ENCODE data around the gene SDR42E2. TPM values are rescaled to one million over a fixed set of nuclear protein-coding genes. Genes with fewer than 3 reads are reported as not detected.

SDR42E2 gene
- total and polyA plus RNA-seq, 2 of the 8 experiments (the other 6 are each of a cell fraction or from before 2014, with no cell fraction given): 0.08 TPM; not detected in 1

- FAIRE-seq: no peak
- H4K20me1 ChIP-seq (replicated peaks in 1 of 2; ENCODE audit: control insufficient read depth in 1 of 2, insufficient read depth in 2 of 2, low read length in 2 of 2): peaks cover 0 to 1% of the 10 kb centered on the region in 2 experiments
- DNase-seq (ENCODE audit: low read depth in 1 of 2, low spot score in 2 of 2): no peak
These were observed 51.5 kb downstream of the SDR42E2 start for GRCh38 chr16:22213801-22214200.

More at GRCh38 chr16:22213801-22214200, 51.5 kb downstream of the SDR42E2 start:
- Histone ChIP-seq H3K9me3 (ENCODE audit: insufficient read depth in 2 of 2, low read depth in 1 of 2, low read length in 1 of 2) (peaks cover 0 to 6% of the 10 kb centered on the region in 2 experiments; a peak in 1 of 4 replicates), H3K79me1 (ENCODE audit: low read depth, low read length) (peaks cover 5% of the 10 kb centered on the region; the same call in 1 of the 2 replicates), H3K14ac (ENCODE audit: insufficient read length) (no peak overlapping the region), H2BK5ac (ENCODE audit: low read depth, low read length) (no peak overlapping the region), H2BK15ac (ENCODE audit: low read length) (no peak overlapping the region), H2AK5ac (ENCODE audit: low read depth, low read length) (no peak overlapping the region), H3K4me2 (ENCODE audit: insufficient read depth in 1 of 2, low read depth in 2 of 2, low read length in 2 of 2) (no peak overlapping the region), H3K4ac (replicated peaks; ENCODE audit: insufficient read length, low read depth, low read length) (no peak overlapping the region), H3K9ac (replicated peaks in 1 of 4; ENCODE audit: extremely low read depth in 1 of 4, low read depth in 3 of 4, low read length in 3 of 4) (no peak overlapping the region), H2AFZ (ENCODE audit: low read length) (no peak overlapping the region), H3K36me3 (ENCODE audit: control insufficient read depth in 2 of 4, insufficient read depth in 4 of 4, low read length in 3 of 4) (no peaks in the 10 kb centered on the region; a peak in 1 of 8 replicates), H4K5ac (ENCODE audit: insufficient read length, low read depth, low read length) (no peak overlapping the region), H3K18ac (ENCODE audit: extremely low read depth, low read length) (no peak overlapping the region), H3K27ac (ENCODE audit: low read depth, low read length) (no peak overlapping the region), H3K4me1 (replicated peaks in 1 of 4; ENCODE audit: control insufficient read depth in 3 of 4, insufficient read depth in 4 of 4, low read length in 3 of 4) (no peaks in the 10 kb centered on the region), H3K56ac (replicated peaks; ENCODE audit: insufficient read length, low read depth, low read length) (no peak overlapping the region), H3K23ac (ENCODE audit: insufficient read length) (no peak overlapping the region), H2BK12ac (ENCODE audit: low read depth, low read length) (no peak overlapping the region), H3K4me3 (ENCODE audit: extremely low read depth in 1 of 4, insufficient read depth in 2 of 4, low read depth in 3 of 4, low read length in 4 of 4) (no peak overlapping the region), H4K91ac (replicated peaks; ENCODE audit: insufficient read length, low read length) (no peak overlapping the region), H4K8ac (ENCODE audit: extremely low read depth, insufficient read depth, low read length) (no peak overlapping the region), H2BK20ac (ENCODE audit: low read length) (no peak overlapping the region), H3K27me3 (replicated peaks in 1 of 4; ENCODE audit: control insufficient read depth in 3 of 4, extremely low read depth in 1 of 4, insufficient read depth in 3 of 4, low read length in 3 of 4) (no peaks in the 10 kb centered on the region), H2BK120ac (replicated peaks; ENCODE audit: low read depth, low read length) (no peak overlapping the region), H3K79me2 (ENCODE audit: control insufficient read depth in 1 of 2, insufficient read depth in 2 of 2, low read length in 2 of 2) (peaks cover 0 to 35% of the 10 kb centered on the region in 2 experiments; a peak in 2 of 4 replicates), H3K23me2 (ENCODE audit: low read depth, low read length) (no peaks in the 10 kb centered on the region)
- TF ChIP-seq NRF1 (IDR thresholded peaks at IDR 0.05; ENCODE audit: low read depth, low read length): no peak
- peak; percentile 52; the same call in 1 of the 2 replicates for TF ChIP-seq SRF (IDR thresholded peaks at IDR 0.05; ENCODE audit: low read depth, low read length)
- TF ChIP-seq BACH1 (IDR thresholded peaks at IDR 0.05; ENCODE audit: low read length): no peak
- no peak for TF ChIP-seq JUND (IDR thresholded peaks at IDR 0.05; ENCODE audit: low read length)
- TF ChIP-seq PHF8 (conservative IDR thresholded peaks at IDR 0.05; ENCODE audit: low read depth, low read length): no peak
- ChIA-PET POLR2A (ENCODE audit: partially characterized antibody) (interaction anchor here (1.5 kb wide), 1 partner anchor 11 kb away, joined by 3 read pairs; no protein-coding TSS in a partner anchor), CTCF (ENCODE audit: partially characterized antibody) (interaction anchor here (1.3 to 11.1 kb wide), 2 partner anchors 12 to 125 kb away, joined by 3 to 66 read pairs; no protein-coding TSS in a partner anchor)
- 95% methylated on average over 3 of the region's 3 CpGs; no CpG with 5 or more reads in 1 of the 2 experiments for WGBS, 2 experiments (ENCODE audit: extremely low coverage in 1 of 2, insufficient coverage in 1 of 2, insufficient read length in 1 of 2, insufficient replicate concordance in 2 of 2, low coverage in 1 of 2, low lambda C conversion rate in 2 of 2, missing lambda C conversion rate in 1 of 2)
